Measurements from ENCODE around the gene INPP5A.

The INPP5A gene

GRCh38 chr10:132615341-132616169 lies 78.0 kb downstream of the INPP5A start:
- no peak for ATAC-seq

DNA sequence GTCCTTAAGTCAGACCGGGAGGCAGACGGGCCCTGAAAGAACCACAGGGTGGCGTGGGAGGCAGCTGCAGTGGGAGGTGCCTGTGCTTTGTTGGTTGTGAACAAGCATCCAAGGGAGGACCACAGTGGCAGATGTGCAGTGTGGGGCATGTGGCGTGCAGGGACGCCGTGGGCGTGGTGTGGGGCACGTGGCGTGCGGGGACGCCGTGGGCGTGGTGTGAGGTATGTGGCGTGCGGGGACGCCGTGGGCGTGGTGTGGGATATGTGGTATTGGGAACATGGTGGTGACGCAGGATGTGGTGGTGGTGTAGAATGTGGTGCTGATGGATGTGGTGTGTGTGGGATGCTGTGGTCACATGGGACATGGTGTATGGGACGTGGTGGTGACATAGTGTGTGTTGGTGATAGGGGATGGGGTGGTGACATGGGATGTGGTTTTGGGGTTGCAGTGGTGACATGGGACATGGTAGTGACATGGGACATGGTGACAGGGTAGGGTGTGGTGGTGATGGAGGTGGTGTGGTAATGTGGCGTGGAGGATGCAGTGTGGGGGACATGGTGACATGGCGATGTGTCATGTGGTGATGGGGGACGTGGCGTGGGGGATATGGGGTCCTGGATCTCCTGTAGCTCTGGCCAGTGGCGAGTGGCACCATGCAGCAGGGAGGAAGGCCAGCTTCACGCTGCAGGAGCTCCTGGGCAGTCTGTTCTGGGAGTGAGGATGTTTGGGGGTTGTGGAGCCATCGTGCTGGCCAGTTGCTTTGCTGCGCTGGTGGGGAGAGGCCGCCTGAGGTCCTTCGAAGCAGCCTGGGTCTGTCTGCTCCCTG lies 78.8 kb downstream of the INPP5A start:
- ATAC-seq = peak; percentile 65 to 80

- no peak for ATAC-seq
These were observed 79.6 kb downstream of the INPP5A start for GRCh38 chr10:132616996-132617736.

- no peak for ATAC-seq
These were observed 80.1 kb downstream of the INPP5A start for GRCh38 chr10:132617737-132618052.

GRCh38 chr10:132618158-132618919 lies 80.8 kb downstream of the INPP5A start:
- ATAC-seq = no peak

DNA sequence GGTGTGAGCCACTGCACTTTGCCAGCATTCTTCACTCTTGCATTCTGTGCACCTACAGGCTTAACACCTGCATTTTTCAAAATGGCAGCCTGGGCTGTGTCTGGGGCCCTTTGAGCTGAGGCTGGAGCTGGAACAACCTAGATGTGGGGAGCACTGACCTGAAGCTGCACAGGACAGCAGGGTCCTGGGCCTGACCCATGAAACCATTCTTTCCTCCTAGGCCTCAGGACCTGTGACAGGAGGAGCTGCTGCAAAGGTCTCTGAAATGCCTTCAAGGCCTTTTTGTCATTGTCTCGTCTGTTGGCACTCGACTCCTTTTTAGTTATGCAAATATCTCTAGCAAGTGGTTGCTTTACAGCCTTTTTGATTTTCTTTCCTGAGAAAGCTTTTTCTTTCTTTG lies 82.3 kb downstream of the INPP5A start:
- ATAC-seq = no peak

GRCh38 chr10:132624061-132624846 lies 86.7 kb downstream of the INPP5A start:
- ATAC-seq = no peak

GRCh38 chr10:132624847-132625471 lies 87.4 kb downstream of the INPP5A start:
- ATAC-seq = no peak

DNA sequence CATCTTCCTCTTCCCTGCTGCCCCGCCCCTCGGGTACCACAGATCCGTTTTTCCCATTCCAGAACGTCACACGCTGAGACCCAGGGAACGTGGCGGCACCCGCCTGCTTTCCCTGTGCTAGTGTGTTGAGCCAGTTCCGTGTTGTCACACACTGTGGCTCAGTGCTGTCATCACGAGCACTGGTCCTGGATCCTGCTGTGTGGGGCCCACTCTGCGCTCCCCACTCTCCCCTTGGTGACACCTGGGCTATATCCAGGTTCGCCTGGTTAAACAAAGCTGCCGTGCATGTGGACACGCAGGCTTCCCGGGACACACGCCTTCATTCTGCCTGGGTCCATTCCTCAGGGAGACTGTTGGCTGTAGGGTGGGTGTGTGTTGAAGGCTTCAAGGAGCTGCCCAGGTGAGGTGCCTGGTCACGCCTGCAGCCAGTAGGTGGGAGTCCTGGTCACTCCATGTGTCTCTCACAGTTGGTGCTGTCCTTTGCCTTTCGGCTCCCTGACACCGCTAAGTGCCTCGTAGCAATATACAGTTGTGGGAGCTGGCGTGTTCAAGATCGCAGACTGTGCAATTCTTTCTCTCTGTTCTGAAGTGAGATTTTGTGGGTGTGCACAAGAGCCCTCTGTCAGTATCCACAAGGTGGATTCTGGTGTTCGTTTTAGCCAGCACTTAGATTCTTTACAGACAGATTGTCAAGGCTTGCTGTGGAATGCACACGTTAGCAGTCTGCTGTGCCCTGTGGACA lies 88.6 kb downstream of the INPP5A start:
- ATAC-seq = no peak

DNA sequence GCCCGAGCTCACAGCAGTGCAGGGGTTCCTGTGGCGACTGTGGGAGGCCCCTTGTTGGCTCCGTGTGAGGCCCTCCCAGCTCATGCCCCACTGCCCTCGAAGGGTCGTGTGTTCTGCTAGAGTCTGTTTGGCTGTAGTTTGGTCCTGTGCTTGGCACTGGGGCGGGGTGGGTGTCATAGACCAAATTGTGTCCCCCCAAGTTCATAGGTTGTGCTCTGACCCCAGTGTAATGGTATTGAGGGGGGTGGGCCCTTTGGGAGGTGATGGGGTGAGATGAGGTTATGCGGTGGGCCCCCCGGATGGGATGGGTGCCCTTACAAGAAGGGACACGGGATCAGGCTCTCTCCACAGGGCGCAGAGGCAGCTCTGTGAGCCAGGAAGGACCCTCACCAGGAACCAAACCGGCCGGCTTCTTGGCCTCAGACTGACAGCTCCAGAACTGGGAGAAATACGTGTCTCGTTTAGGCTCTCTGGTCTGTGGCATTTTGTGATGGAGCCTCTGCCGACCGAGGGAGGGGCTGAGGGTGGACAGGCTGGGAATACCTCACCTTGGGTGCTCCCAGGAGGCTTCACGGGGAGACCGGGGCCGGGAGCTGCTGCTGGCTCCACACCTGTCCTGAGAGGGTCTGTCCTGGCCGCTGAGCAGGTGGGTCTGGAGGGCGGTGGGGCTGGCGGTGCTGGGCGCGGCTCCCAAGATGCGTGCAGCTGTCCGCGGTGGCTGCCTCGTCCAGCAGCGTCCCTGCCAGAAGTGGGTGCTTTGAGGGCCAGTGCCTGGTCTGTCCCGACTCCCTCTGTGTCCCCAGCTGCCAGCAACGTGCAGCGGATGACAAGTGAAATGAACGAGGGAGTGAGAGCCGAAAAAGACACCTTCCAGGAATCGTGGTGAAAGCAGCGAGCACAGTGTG lies 89.4 kb downstream of the INPP5A start:
- no peak for ATAC-seq

DNA sequence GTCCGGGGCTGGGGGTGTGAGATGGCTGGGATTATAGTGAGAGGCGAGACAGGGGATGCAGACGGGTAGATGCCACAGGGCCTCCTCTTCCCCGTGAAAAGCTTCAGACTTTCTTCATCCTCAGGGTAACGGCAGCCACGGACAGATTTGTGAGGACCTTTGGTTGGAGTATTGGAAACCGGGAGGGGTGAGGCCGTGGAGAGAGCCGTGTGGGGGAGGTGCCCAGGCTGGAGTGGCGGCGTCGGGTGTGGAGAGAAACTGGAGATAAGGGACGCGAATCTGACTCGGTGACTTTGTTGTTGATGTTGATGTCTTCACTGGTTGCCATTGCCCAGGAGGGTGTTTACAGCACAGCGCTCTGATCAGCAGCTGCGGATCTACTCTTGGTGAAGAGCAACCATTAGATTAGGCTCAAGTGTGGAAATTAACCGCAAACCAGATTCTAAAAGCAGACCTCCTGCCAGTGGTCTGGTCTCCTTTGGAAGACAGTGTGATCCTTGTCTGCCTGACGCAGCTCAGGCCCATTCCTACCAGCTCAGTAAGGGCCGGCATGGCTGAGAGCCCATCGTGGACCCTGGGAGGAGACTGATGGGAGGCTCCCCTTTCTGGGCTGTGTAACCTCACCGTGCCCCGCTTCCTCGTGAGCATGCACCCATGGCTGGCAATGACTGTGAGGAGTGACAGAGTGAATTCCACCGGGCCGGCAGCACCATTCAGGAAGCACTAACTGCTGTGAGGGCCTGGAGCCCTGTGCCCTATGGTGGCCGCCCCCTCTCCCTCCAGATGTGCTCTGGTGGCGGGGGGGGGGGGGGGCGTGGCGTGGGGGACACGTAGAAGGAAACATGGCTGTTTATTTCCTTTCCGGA lies 90.3 kb downstream of the INPP5A start:
- ATAC-seq = peak in 1 of 2 donors; percentile 20

GRCh38 chr10:132628966-132629900 lies 91.6 kb downstream of the INPP5A start:
- ATAC-seq = no peak

- no peak for ATAC-seq
These were observed 92.6 kb downstream of the INPP5A start for GRCh38 chr10:132630156-132630555.

DNA sequence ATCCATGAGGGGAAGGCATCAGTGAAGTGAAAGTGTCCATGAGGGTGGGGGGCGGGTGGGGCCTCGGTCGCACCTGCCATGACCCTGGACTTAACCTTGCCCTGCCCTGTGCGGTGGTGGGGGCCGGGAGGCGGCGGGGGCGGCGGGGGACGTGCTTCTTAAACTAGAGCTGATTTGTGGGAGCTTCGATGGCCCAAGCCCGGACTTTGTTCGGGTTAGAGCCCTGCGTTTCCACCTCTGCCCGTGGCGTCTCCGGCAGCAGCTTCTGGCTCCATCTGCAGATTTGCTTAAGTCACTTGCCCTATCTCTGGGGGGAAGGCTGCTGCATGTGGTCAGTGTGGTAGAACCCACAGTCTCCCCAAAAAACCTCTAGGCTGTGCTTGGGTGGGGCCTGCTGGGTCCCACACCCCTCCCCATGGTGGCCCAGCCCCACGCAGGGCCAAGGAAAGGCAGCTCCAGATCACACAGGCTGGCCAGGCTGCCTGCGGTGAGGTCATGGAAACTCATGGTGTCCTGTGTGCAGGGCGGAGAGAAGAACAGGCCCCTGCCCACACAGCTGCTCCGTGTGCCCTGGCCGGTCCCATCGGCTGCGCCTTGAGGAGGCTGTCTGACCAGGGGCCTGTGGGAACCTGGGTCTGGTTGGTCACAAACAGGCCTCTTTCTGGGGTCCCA lies 93.2 kb downstream of the INPP5A start:
- ATAC-seq = no peak

DNA sequence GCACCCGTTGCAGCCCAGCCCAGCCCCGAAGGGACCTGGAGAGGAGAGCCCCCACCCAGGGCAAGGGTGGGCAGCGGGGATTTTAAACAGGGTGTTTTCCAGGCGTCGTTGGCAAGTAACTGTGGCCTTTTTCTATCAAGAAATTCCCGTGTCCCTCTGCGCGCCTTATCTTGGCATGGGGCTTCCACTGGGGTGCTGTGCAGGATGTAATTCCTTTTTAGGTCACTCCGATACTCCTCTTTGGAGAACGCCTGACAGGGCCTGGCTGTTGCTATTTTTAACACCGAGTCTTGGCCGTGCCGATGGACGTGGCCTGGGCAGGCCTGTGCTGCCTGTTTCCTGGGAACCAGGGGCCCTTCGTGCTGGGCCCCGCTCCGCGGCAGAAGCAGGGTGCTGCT lies 93.8 kb downstream of the INPP5A start:
- ATAC-seq = no peak

GRCh38 chr10:132632091-132632561 lies 94.5 kb downstream of the INPP5A start:
- ATAC-seq = no peak
